ENCODE data around the gene TMEM163. TPM values are rescaled to one million over a fixed set of nuclear protein-coding genes. Genes with fewer than 3 reads are reported as not detected.

TMEM163 gene
- polyA plus RNA-seq, 3 donors, result 0.01 TPM; not detected in 2

DNA sequence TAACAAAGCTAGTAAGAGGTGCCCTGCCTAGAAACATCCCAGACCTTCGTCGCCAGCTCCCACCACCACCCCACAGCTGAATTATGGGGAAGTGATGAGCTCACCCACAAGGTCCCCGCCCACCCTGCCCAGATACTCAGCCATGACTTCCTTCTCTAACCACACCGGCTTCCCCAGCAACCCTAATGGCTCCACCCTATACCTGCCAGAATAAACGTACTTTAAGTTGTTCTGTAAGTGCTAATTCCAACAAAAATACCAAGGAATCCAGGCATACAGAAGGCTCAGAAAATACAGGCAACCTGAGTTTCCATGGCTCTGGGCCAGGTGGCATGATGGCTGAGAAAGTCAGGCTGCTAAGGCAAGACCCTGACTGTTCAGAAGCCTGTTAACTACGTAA is 39.1 kb downstream of the TMEM163 start:
- no peak overlapping the region for H3K4me2 ChIP-seq (replicated peaks; ENCODE audit: extremely low read depth, low read length, poor library complexity, severe bottlenecking)
- no peak overlapping the region for H3K27ac Mint-ChIP-seq
- H3K4me3 ChIP-seq (replicated peaks in 1 of 3; ENCODE audit: low read depth in 2 of 3, low read length in 3 of 3), result no peak overlapping the region
- no peaks in the 10 kb centered on the region for H3K36me3 Mint-ChIP-seq
- H3K9ac ChIP-seq (ENCODE audit: insufficient read depth, low read length, poor library complexity, severe bottlenecking), result no peak overlapping the region
- H4K20me1 ChIP-seq (ENCODE audit: insufficient read depth, low read length), result no peaks in the 10 kb centered on the region
- H3K27me3 ChIP-seq (ENCODE audit: control insufficient read depth in 2 of 2, insufficient read depth in 2 of 2, low read length in 2 of 2), result no peaks in the 10 kb centered on the region
- H3K79me2 ChIP-seq (ENCODE audit: insufficient read depth, low read length), result no peaks in the 10 kb centered on the region
- peaks cover 9% of the 10 kb centered on the region for H3K4me1 Mint-ChIP-seq
- peaks cover 0 to 3% (median 0%) of the 10 kb centered on the region in 7 donors for H3K9me3 Mint-ChIP-seq
- H3K9me3 ChIP-seq (replicated peaks in 1 of 2; ENCODE audit: control insufficient read depth in 1 of 2, insufficient read depth in 1 of 2, low read length in 2 of 2), result no peaks in the 10 kb centered on the region
- H3K4me1 ChIP-seq (ENCODE audit: control insufficient read depth in 1 of 2, insufficient read depth in 2 of 2, low read length in 2 of 2), result peaks cover 0 to 8% of the 10 kb centered on the region in 2 donors
- H3K4me3 Mint-ChIP-seq, result peak overlapping the region in 1 of 2 donors; percentile 47
- H3K27ac ChIP-seq (ENCODE audit: low read depth in 1 of 2, low read length in 2 of 2), result no peak overlapping the region
- H3K36me3 ChIP-seq (replicated peaks in 1 of 2; ENCODE audit: control insufficient read depth in 1 of 2, insufficient read depth in 2 of 2, low read length in 2 of 2), result no peaks in the 10 kb centered on the region
- no peak overlapping the region for H2AFZ ChIP-seq (ENCODE audit: insufficient read depth, low read depth, low read length, poor library complexity, severe bottlenecking)
- intact Hi-C loops (cut with micrococcal nuclease), result no loop called here
- no peak for TF ChIP-seq CTCF (IDR thresholded peaks at IDR 0.05)
- H3K27me3 Mint-ChIP-seq (ENCODE audit: low read depth in 3 of 3), result peaks cover 0 to 2% (median 2%) of the 10 kb centered on the region in 3 donors
- WGBS (ENCODE audit: insufficient coverage), result 0% methylated on average over 2 of the region's 6 CpGs
- DNase-seq, result peak in 2 of 3 donors; percentile 49 to 64

GRCh38 chr2:134679294-134679693 is 39.5 kb downstream of the TMEM163 start:
- peaks cover 0 to 2% (median 2%) of the 10 kb centered on the region in 3 donors for H3K27me3 Mint-ChIP-seq (ENCODE audit: low read depth in 3 of 3)
- Histone ChIP-seq H3K27me3 (ENCODE audit: control insufficient read depth in 2 of 2, insufficient read depth in 2 of 2, low read length in 2 of 2) (no peaks in the 10 kb centered on the region), H3K79me2 (ENCODE audit: insufficient read depth, low read length) (no peaks in the 10 kb centered on the region), H3K9me3 (replicated peaks in 1 of 2; ENCODE audit: control insufficient read depth in 1 of 2, insufficient read depth in 1 of 2, low read length in 2 of 2) (no peaks in the 10 kb centered on the region), H2AFZ (ENCODE audit: insufficient read depth, low read depth, low read length, poor library complexity, severe bottlenecking) (no peak overlapping the region), H3K4me3 (replicated peaks in 1 of 3; ENCODE audit: low read depth in 2 of 3, low read length in 3 of 3) (no peak overlapping the region), H3K36me3 (replicated peaks in 1 of 2; ENCODE audit: control insufficient read depth in 1 of 2, insufficient read depth in 2 of 2, low read length in 2 of 2) (no peaks in the 10 kb centered on the region), H3K4me1 (ENCODE audit: control insufficient read depth in 1 of 2, insufficient read depth in 2 of 2, low read length in 2 of 2) (peaks cover 0 to 8% of the 10 kb centered on the region in 2 donors), H3K27ac (ENCODE audit: low read depth in 1 of 2, low read length in 2 of 2) (no peak overlapping the region), H3K9ac (ENCODE audit: insufficient read depth, low read length, poor library complexity, severe bottlenecking) (no peak overlapping the region), H3K4me2 (replicated peaks; ENCODE audit: extremely low read depth, low read length, poor library complexity, severe bottlenecking) (no peak overlapping the region), H4K20me1 (ENCODE audit: insufficient read depth, low read length) (no peaks in the 10 kb centered on the region)
- no peak for TF ChIP-seq CTCF (IDR thresholded peaks at IDR 0.05)
- H3K4me3 Mint-ChIP-seq, result no peak overlapping the region
- H3K9me3 Mint-ChIP-seq, result peaks cover 0 to 4% (median 0%) of the 10 kb centered on the region in 7 donors
- H3K27ac Mint-ChIP-seq, result peak overlapping the region in 3 of 7 donors; percentile 13 to 34 (median 25)
- WGBS (ENCODE audit: insufficient coverage), result no CpG with 5 or more reads among the region's 4 CpGs
- DNase-seq, result no peak
- intact Hi-C loops (cut with micrococcal nuclease), result no loop called here
- peaks cover 9% of the 10 kb centered on the region for H3K4me1 Mint-ChIP-seq
- H3K36me3 Mint-ChIP-seq, result no peaks in the 10 kb centered on the region
